Measurements from ENCODE around the gene MICB. TPM values are rescaled to one million over a fixed set of nuclear protein-coding genes. Genes with fewer than 3 reads are reported as not detected.

Gene MICB
- total and polyA plus RNA-seq, 9 of the 15 experiments (the other 6 are each of a cell fraction or from before 2014, with no cell fraction given): 13.3 to 34.5 (median 19.8) TPM

- Histone ChIP-seq H3K4me1 (replicated peaks in 1 of 2; ENCODE audit: control insufficient read depth in 2 of 2, insufficient read depth in 2 of 2, low read length in 2 of 2) (peaks cover 16 to 29% of the 10 kb centered on the region in 2 experiments), H3K9me1 (ENCODE audit: control insufficient read depth, insufficient read depth, low read length) (peaks cover 15% of the 10 kb centered on the region), H3K4me2 (ENCODE audit: insufficient read depth, low read length) (no peak overlapping the region), H3K79me2 (ENCODE audit: control insufficient read depth, insufficient read depth, low read length) (peaks cover 61% of the 10 kb centered on the region), H3K4me3 (no peak overlapping the region), H2AFZ (ENCODE audit: low read depth, low read length) (no peak overlapping the region), H3K27me3 (ENCODE audit: control insufficient read depth in 2 of 2, insufficient read depth in 2 of 2, low read length in 2 of 2) (no peaks in the 10 kb centered on the region), H3K9ac (ENCODE audit: insufficient read depth in 1 of 2, low read depth in 2 of 2, low read length in 2 of 2) (peak overlapping the region in 1 of 2 experiments; percentile 23; a peak in 1 of 4 replicates), H3K9me3 (replicated peaks; ENCODE audit: control insufficient read depth, insufficient read depth, low read depth, low read length) (no peaks in the 10 kb centered on the region), H3K36me3 (ENCODE audit: control insufficient read depth, insufficient read depth, low read length) (peaks cover 30% of the 10 kb centered on the region), H3K27ac (ENCODE audit: extremely low read depth, low read depth, low read length) (no peak overlapping the region), H4K20me1 (replicated peaks; ENCODE audit: control insufficient read depth, insufficient read depth, low read length) (peaks cover 24% of the 10 kb centered on the region)
- BruUV-seq (replicated peaks): no TSS peak
- CTCF ChIA-PET (ENCODE audit: low intra/inter-chr PET ratio): interaction anchor here (0.9 kb wide), 1 partner anchor 55 kb away, joined by 3 read pairs; no protein-coding TSS in a partner anchor
- intact Hi-C loops (cut with micrococcal nuclease) (loop anchor here (5.0 to 10.0 kb wide), 2 partner anchors 146 to 231 kb away; partner anchors contain the start of gene VWA7), in situ Hi-C loops (cut with MboI) (loop anchor here (25.0 kb wide), 1 partner anchor 1419 kb away; the partner anchor contains the start of genes BRD2 and HLA-DMA)
- DNase-seq (ENCODE audit: extremely low read depth in 1 of 4, low spot score in 3 of 4): no peak
- no peak for TF ChIP-seq SIN3A (IDR thresholded peaks at IDR 0.05; ENCODE audit: borderline replicate concordance in 2 of 2, control insufficient read depth in 1 of 2, low read depth in 2 of 2, low read length in 2 of 2)
- no peak for TF ChIP-seq THRA (IDR thresholded peaks at IDR 0.05)
- no peak for TF ChIP-seq HOMEZ (CRISPR knock-in tag; IDR thresholded peaks at IDR 0.05)
- TF ChIP-seq EZH2 (IDR thresholded peaks at IDR 0.05; ENCODE audit: borderline replicate concordance, low read depth, low read length): no peak
- no peak for TF ChIP-seq CBFA2T3 (IDR thresholded peaks at IDR 0.05)
- TF ChIP-seq DACH1 (IDR thresholded peaks at IDR 0.05; ENCODE audit: partially characterized antibody): no peak
- TF ChIP-seq SNIP1 (IDR thresholded peaks at IDR 0.05; ENCODE audit: low read depth): no peak
- TF ChIP-seq CEBPZ (IDR thresholded peaks at IDR 0.05; ENCODE audit: borderline replicate concordance, low read depth, low read length): no peak
- TF ChIP-seq U2AF1 (optimal IDR thresholded peaks at IDR 0.05; ENCODE audit: low read depth, low read length): no peak
- no peak for TF ChIP-seq ZNF217 (CRISPR knock-in tag; IDR thresholded peaks at IDR 0.05)
- no peak for TF ChIP-seq PKNOX1 (IDR thresholded peaks at IDR 0.05)
- TF ChIP-seq MAX (CRISPR knock-in tag; IDR thresholded peaks at IDR 0.05): no peak
- no peak for TF ChIP-seq MTA3 (IDR thresholded peaks at IDR 0.05; ENCODE audit: borderline replicate concordance)
- TF ChIP-seq EHMT2 (IDR thresholded peaks at IDR 0.05): no peak
- no peak for TF ChIP-seq FOXA3 (CRISPR knock-in tag; conservative IDR thresholded peaks at IDR 0.05 in 1 of 2, IDR thresholded peaks at IDR 0.05 in 1 of 2)
- no peak for ATAC-seq
- FAIRE-seq: no peak
- WGBS (ENCODE audit: insufficient coverage, low coverage, missing lambda C conversion rate): 94% methylated on average over 6 of the region's 6 CpGs
- POLR2A ChIA-PET: interaction anchor here (1.1 to 3.9 kb wide), 7 partner anchors 7 to 55 kb away, joined by 3 to 27 read pairs (median 20); partner anchors contain the start of gene LTB
Measured at GRCh38 chr6:31543639-31544038, 45.7 kb downstream of the MICB start.

All from K562 (cell line).